Activated CD8-positive, alpha-beta memory T cell treated with anti-CD3 and anti-CD28 coated beads, Interleukin-2, amount 10 ng/mL, durations not matched to agents 7 days and 5 days (primary cell): ENCODE data around the gene PHOSPHO1. TPM values are rescaled to one million over a fixed set of nuclear protein-coding genes. Genes with fewer than 3 reads are reported as not detected.

ENCODE experiments used
- ATAC-seq: fragments of 150-1000 bp; cut with Tn5 transposase; one replicate; pipeline ENCODE4 v1.10.0; 2021; ENCODE audit warnings: moderate library complexity
- CTCF ChIA-PET: fragments of 350-600 bp; sonication (Branson Sonifier 250); formaldehyde crosslinking; loops from one replicate; lab custom pipeline; 2021; ENCODE audit warnings: antibody characterized with exemption; lab: Charles Lee
- DNase-seq: peaks from one replicate; pipeline ENCODE4 v3.0.0-alpha.2; 2020
- H3K27ac Mint-ChIP-seq: one replicate; pipeline ENCODE4 v1.8.0; 2021; ENCODE audit warnings: mild to moderate bottlenecking, mixed read lengths
- H3K27me3 Mint-ChIP-seq: one replicate; pipeline ENCODE4 v1.8.0; 2021; ENCODE audit warnings: mixed read lengths
- H3K36me3 Mint-ChIP-seq: one replicate; pipeline ENCODE4 v1.8.0; 2021; ENCODE audit warnings: mild to moderate bottlenecking, mixed read lengths
- H3K4me1 Mint-ChIP-seq: one replicate; pipeline ENCODE4 v1.8.0; 2021; ENCODE audit warnings: mixed read lengths
- H3K4me3 Mint-ChIP-seq: one replicate; pipeline ENCODE4 v1.8.0; 2021; ENCODE audit warnings: mild to moderate bottlenecking, moderate library complexity, mixed read lengths
- H3K9me3 Mint-ChIP-seq: one replicate; pipeline ENCODE4 v1.8.0; 2022; ENCODE audit warnings: low read depth, mixed read lengths
- total RNA-seq, 2 experiments: library from RNA; stranded (reverse); gene quantifications; one replicate each; pipeline ENCODE4 v1.2.3, GENCODE V29; 2021

Gene PHOSPHO1
- total RNA-seq, 2 experiments from 2014 or later, result not detected

DNA sequence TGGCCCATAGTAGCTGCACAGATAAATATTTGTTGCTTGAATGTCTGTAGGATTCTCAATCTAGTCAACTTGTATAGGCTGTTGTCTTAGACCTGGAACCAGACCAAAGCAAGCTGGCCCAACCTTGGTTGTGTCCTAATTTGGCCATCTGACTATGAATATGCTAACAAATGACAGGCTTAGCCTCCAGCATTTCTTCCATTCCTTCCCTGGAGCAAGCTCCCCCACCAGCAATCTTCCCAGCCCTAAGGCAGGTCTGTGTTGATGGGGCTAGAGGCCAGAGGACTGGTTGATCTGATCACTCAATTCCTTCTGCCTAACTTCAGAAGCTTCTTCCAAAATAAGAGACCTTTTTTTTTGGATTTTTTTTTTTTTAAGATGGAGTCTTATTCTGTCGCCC lies 9.4 kb upstream of the PHOSPHO1 start:
- DNase-seq, result no peak
- H3K4me1 Mint-ChIP-seq, result peaks cover 7% of the 10 kb centered on the region
- ATAC-seq, result no peak
- peaks cover 4% of the 10 kb centered on the region for H3K27me3 Mint-ChIP-seq
- H3K36me3 Mint-ChIP-seq, result no peaks in the 10 kb centered on the region
- H3K4me3 Mint-ChIP-seq, result no peak overlapping the region
- no peaks in the 10 kb centered on the region for H3K9me3 Mint-ChIP-seq
- CTCF ChIA-PET, result interaction anchor here (0.7 to 3.0 kb wide), 7 partner anchors 9 to 128 kb away, joined by 3 to 9 read pairs (median 3); partner anchors contain the start of gene PHOSPHO1
- H3K27ac Mint-ChIP-seq, result no peak overlapping the region

DNA sequence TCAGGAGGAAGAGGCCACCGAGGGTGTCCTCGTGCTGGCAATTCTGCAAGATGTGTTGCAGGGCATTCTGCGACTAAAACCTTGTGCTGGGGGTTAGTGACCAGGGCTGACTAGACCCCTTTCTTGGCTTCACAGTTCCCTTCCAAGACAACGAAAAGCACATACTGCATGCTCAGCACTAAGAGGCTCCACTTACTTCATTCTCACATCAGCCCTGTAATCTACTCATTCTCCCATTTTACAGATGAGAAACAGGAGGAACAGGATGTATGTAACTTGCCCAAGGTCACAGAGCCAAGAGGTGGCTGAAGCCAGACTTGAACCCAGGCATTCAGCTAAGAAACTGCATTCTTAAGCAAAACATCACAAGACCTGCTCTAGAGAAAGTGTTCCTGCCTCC lies 5.3 kb upstream of the PHOSPHO1 start:
- Mint-ChIP-seq H3K9me3 (no peaks in the 10 kb centered on the region), H3K27ac (no peak overlapping the region), H3K27me3 (peaks cover 23% of the 10 kb centered on the region), H3K4me3 (no peak overlapping the region), H3K4me1 (peaks cover 19% of the 10 kb centered on the region), H3K36me3 (no peaks in the 10 kb centered on the region)
- DNase-seq, result no peak
- CTCF ChIA-PET, result interaction anchor here (0.6 to 2.6 kb wide), 4 partner anchors 9 to 1018 kb away, joined by 3 to 10 read pairs (median 4); no protein-coding TSS in a partner anchor
- ATAC-seq, result no peak

DNA sequence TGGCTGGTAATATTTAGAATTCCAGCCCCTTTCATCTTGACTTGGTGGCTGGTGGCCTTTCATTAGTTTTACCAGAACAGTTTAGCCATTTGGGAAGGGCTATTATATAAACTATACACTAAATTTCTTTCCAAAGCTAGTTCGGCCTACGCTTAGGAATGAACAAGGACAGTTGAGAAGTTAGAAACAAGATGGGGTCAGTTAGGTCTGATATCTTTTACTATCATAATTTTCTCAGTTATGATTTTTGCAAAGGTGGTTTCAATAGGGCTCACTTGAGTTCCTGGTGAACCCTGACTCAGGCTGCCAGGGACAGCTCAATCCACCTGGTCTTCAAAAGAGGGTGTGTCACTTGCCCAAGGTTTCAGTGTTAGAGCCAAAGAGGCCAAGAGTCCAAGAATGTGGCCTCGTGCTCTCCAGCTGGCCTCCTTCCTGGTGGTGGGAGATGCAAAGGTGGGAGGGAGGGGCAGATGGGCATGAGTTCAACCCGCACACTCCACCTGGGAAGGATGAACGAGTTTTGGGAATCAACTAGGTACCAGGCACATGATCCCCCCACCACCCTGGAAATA lies 4.0 kb upstream of the PHOSPHO1 start:
- Mint-ChIP-seq H3K27ac (no peak overlapping the region), H3K4me3 (no peak overlapping the region), H3K27me3 (peaks cover 26% of the 10 kb centered on the region), H3K9me3 (no peaks in the 10 kb centered on the region), H3K36me3 (no peaks in the 10 kb centered on the region), H3K4me1 (peaks cover 20% of the 10 kb centered on the region)
- CTCF ChIA-PET, result interaction anchor here (2.6 kb wide), 1 partner anchor 55 kb away, joined by 10 read pairs; no protein-coding TSS in a partner anchor
- DNase-seq (no peak), ATAC-seq (no peak)

DNA sequence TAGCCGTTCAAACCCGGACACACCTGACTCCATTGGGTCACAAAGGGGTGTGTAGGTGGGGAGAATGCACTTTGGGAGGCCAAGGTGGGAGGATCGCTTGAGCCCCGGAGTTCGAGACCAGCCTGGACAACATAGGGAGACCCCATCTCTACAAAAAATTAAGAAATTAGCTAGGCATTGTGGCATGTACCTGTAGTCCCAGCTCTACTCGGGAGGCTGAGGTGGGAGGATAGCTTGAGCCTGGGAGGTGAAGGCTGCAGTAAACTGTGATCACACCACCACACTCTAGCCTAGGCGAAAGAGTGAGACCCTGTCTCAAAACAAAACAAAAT lies 942 bp upstream of the PHOSPHO1 start:
- DNase-seq, result no peak
- Mint-ChIP-seq H3K36me3 (no peaks in the 10 kb centered on the region), H3K4me1 (peaks cover 33% of the 10 kb centered on the region), H3K27me3 (peaks cover 34% of the 10 kb centered on the region), H3K9me3 (no peaks in the 10 kb centered on the region), H3K4me3 (peak overlapping the region; percentile 62), H3K27ac (no peak overlapping the region)
- no peak for ATAC-seq
- CTCF ChIA-PET, result interaction anchor here (1.3 to 9.4 kb wide), 3 partner anchors 29 to 51 kb away, joined by 3 to 176 read pairs (median 132); no protein-coding TSS in a partner anchor

DNA sequence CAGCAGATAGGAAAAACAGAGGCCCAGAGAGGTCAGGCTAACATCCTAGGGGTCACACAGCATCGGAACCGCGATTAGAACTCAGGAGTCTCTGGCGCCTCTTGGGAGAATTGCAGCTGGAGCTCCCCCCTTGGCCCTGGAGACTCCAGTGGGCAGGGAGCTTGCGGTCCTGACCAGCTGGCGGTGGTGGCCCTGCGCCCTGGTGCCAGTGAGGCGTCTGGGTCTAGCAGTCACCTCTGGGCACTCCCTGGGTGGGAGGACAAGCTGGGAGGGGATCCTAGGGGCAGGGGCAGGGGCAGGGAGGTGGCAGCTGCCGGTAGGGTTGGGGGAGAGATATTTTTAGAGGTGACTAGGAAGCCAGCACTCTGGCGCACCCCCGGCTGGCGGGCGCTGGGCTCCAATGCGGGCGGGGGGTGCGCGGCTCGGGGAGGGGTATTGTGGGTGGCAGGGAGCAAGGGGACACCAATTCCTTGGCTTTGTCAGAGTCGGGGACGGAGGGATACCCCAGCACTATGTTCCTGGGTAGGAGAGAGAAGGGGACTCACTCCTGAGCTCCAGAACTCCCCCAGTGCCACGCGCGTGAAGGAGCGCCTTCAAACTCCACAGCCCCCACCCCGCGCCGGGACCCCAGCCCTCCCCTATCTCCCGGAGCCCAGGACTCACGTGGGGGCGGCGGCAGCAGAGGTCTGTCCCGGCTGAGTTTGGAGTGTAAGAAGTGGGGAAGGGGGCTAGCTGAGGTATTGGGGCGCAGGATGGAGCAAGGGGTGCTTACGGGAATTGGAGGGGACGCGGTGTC lies 584 bp downstream of the PHOSPHO1 start:
- Mint-ChIP-seq H3K9me3 (no peaks in the 10 kb centered on the region), H3K27ac (no peak overlapping the region), H3K36me3 (no peaks in the 10 kb centered on the region), H3K4me1 (peaks cover 31% of the 10 kb centered on the region), H3K27me3 (peaks cover 29% of the 10 kb centered on the region), H3K4me3 (peak overlapping the region; percentile 62)
- DNase-seq (no peak), ATAC-seq (peak; percentile 24)
- CTCF ChIA-PET, result interaction anchor here (1.0 to 9.4 kb wide), 7 partner anchors 10 to 197 kb away, joined by 3 to 176 read pairs (median 4); no protein-coding TSS in a partner anchor

DNA sequence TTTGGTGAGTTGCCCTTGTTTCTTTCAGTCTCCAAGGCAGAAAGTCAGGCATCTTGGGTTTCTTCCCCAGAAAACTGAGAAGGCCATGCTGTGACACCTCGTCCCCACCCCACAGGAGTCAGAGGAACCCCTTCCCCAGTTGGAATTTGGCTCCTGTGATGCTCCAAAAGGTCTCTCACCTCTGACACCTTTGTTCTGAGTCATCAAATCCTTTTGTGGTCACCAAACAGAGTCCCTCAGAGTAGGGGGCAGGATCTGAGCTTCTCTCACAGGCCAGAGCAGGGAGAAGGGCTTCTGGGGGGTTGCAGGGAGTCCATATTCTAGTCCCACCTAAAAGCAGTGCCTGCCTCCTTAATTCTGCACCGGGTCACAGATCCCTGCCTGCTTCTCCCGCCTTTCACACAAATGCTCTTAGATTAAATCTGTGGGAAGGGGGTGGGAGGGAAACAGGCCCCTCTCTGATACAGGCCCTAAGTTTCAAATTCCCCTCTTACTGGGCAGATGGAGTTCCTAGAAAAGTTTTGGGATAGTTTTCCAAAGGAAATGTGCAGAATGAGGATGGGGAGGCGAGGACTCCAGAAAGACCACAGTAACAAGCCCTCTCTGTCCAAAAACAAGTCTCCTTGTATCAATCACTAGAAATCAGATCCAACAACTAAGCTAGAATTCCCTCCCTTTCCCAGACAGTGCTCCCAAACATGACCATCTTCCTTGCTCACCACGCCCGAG lies 1.3 kb downstream of the PHOSPHO1 start:
- H3K4me1 Mint-ChIP-seq, result peaks cover 34% of the 10 kb centered on the region
- H3K27me3 Mint-ChIP-seq, result peaks cover 29% of the 10 kb centered on the region
- no peak for DNase-seq
- CTCF ChIA-PET, result interaction anchor here (1.3 to 9.4 kb wide), 7 partner anchors 10 to 197 kb away, joined by 3 to 176 read pairs (median 8); partner anchors contain the start of genes ABI3 and GNGT2
- no peaks in the 10 kb centered on the region for H3K9me3 Mint-ChIP-seq
- no peaks in the 10 kb centered on the region for H3K36me3 Mint-ChIP-seq
- ATAC-seq, result no peak
- H3K27ac Mint-ChIP-seq, result no peak overlapping the region
- H3K4me3 Mint-ChIP-seq, result no peak overlapping the region

DNA sequence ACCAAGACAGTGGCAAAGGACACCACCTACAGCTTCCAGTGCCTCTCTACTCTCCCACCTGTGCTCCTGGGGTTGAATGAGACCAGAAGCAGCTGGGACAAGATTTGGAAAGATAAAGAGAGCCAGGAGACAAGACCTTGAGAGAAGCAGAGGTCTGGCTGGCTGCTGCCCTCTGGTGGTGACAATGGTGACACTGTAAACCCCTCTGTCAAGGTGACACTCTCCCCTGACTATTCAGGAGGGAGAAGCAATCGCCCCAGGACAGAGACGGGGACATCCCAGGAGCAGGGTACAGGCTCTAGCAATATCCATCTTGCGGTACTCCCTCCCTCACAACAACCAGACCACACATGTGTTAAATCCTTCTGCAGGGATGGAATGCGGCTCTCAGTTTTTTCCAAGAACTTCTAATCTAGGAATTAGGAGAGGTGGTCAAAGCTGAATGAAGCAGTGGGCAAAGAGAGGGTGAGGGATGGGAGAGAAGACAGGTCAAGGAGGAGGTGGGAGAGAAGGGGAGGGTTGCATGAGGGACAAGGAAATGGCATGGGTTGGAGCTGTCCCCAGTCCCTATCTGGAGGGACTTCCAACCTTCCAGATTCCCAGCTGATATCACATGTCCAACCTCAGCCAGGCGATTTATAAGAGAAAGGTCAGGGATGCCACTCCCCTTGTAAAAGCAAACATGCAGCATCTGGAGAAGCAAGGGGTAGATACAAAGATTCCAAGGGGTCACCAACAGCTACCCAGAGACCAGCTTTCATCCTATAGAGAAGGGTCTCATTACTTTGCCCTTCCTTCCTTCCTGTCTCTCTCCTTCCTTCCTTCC lies 2.9 kb downstream of the PHOSPHO1 start:
- no peaks in the 10 kb centered on the region for H3K9me3 Mint-ChIP-seq
- ATAC-seq (peak; percentile 40), DNase-seq (peak; percentile 86)
- peaks cover 22% of the 10 kb centered on the region for H3K27me3 Mint-ChIP-seq
- no peak overlapping the region for H3K4me3 Mint-ChIP-seq
- CTCF ChIA-PET, result interaction anchor here (0.8 to 9.4 kb wide), 16 partner anchors 9 to 330 kb away, joined by 3 to 176 read pairs (median 6); partner anchors contain the start of genes ABI3 and GNGT2
- H3K36me3 Mint-ChIP-seq, result peaks cover 7% of the 10 kb centered on the region
- no peak overlapping the region for H3K27ac Mint-ChIP-seq
- H3K4me1 Mint-ChIP-seq, result peaks cover 50% of the 10 kb centered on the region

DNA sequence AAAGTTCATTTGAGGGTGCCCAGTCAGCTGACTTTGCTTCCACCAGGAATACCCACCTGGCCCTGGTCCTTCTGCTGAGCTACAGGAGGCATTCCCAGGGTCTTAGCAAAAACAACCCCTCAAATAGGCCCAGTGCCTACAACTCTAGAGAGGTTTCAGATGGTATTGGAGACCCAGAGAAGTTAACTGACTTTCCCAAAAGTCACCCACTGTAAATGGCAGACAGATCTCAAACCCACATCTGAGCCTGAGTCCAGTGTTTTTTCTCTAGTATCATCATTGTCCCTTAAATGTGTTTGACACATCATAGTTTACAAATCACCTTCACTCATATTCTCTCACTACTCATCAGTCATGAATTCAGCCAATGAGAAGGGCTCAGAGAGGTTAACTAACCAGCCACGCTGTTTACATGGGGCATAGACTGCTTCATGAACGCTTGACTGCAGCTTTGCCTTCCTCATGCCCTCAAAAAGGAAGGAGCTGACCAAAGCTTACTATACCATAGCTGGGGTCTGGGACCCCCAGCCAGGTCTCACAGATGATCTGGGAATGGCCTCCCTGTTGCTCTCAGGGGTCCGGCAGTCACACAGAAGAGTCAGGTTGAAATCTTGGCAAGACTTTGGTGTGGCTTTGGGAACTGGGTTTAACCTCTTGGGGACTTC lies 3.7 kb downstream of the PHOSPHO1 start:
- CTCF ChIA-PET, result interaction anchor here (1.0 to 9.4 kb wide), 14 partner anchors 9 to 331 kb away, joined by 3 to 176 read pairs (median 6); partner anchors contain the start of genes ABI3 and GNGT2
- Mint-ChIP-seq H3K9me3 (no peaks in the 10 kb centered on the region), H3K4me1 (peaks cover 57% of the 10 kb centered on the region), H3K27me3 (peaks cover 19% of the 10 kb centered on the region), H3K27ac (no peak overlapping the region), H3K36me3 (peaks cover 13% of the 10 kb centered on the region), H3K4me3 (no peak overlapping the region)
- ATAC-seq (no peak), DNase-seq (no peak)

DNA sequence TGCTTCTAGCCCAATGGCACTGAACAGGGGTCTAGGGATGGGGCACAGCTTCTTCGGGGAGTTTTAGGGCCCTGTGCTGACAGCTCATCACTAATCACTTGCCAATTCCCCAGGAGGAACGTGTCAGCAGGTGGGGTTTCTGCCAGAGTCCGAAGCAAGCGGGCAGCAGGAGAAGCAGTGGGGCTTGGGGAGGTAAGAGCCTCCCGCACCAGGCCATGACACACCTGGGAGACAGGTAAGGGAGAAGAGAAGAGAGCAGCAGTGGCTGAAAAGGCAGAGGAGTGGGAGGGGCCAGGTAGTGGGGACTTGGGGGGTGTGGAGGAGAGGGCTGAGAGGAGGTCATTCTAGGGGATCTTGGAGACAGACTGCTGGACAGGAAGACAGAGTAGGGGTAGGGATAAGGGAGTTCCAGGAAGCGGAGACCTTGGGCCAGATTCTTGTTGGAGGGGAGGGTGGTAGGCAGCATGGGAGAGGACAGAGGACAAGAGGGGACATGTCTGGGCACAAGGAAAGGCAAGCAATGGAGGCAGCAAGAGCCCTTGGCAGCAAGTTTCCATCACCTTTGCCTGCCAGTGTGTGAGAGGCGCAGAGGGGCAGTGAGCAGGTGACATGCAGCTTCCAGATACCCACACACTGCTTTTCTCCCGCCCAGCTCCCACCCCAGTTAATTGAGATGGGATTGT lies 4.9 kb downstream of the PHOSPHO1 start:
- peaks cover 53% of the 10 kb centered on the region for H3K4me1 Mint-ChIP-seq
- H3K36me3 Mint-ChIP-seq, result peaks cover 19% of the 10 kb centered on the region
- DNase-seq, result no peak
- H3K27ac Mint-ChIP-seq, result no peak overlapping the region
- CTCF ChIA-PET, result interaction anchor here (1.0 to 9.4 kb wide), 10 partner anchors 9 to 193 kb away, joined by 3 to 176 read pairs (median 11); partner anchors contain the start of genes ABI3 and GNGT2
- H3K27me3 Mint-ChIP-seq, result peaks cover 11% of the 10 kb centered on the region
- H3K4me3 Mint-ChIP-seq, result no peak overlapping the region
- H3K9me3 Mint-ChIP-seq, result no peaks in the 10 kb centered on the region
- no peak for ATAC-seq

DNA sequence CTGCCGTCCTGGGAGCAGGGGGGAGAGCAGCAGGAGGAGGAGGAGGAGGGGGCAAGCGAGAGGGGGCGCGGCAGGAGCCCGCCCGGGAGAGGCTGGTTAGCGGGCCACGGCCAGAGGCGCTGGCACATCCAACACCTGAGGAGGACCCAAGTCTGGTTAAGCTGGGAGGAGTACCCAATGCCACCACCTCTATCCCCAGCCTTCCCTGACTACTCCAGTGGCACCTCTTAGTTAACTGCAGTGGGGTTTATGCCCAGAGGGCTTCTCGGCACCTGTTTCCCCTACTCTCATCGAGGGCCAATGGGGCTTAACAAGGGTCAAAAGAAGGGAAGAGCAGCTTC lies 5.6 kb downstream of the PHOSPHO1 start:
- CTCF ChIA-PET, result interaction anchor here (0.9 to 9.4 kb wide), 9 partner anchors 13 to 192 kb away, joined by 3 to 176 read pairs (median 4); partner anchors contain the start of genes ABI3 and GNGT2
- H3K36me3 Mint-ChIP-seq, result peaks cover 23% of the 10 kb centered on the region
- H3K9me3 Mint-ChIP-seq, result no peaks in the 10 kb centered on the region
- peak overlapping the region; percentile 31 for H3K4me3 Mint-ChIP-seq
- no peak for ATAC-seq
- H3K27ac Mint-ChIP-seq, result peak overlapping the region; percentile 52
- H3K4me1 Mint-ChIP-seq, result peaks cover 57% of the 10 kb centered on the region
- peaks cover 11% of the 10 kb centered on the region for H3K27me3 Mint-ChIP-seq
- no peak for DNase-seq

DNA sequence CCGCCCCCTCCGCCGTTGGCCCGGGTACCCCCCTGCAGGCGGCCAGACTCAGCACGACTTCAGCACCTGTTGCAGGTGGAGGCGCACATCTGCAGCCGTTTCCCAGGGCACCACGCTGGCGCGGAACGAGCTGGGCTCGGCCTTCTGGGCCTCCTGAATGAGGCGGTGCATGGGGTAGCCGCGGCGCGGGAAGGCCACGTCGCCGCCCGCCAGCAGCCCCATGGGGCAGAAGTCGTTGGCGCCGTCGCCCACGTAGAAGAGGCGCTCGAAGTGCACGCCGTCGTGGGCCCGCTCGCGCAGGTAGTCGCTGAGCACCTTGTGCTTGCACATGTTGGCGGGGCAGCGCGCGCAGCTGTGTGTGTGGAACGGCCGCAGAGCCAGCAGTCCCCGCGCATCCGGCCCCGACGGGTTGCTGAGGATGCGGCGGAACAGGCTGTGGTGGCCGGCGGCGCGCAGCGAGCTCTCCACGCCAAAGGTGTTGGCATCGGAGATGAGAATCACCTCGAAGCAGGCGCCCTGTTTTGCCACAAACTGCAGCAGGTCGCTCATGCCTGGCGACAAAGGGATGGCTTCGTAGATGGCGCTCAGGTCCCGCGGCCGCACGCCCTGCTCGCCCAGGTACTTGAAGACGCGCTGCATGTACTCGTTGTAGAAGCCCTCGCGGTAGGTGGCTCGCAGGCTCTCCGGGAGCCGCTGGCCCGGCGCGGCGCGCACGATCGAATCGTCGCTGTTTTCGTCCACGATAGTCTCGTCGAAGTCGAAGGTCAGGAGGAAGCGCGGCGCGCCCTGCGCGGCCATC lies 6.2 kb downstream of the PHOSPHO1 start:
- H3K4me1 Mint-ChIP-seq, result peaks cover 60% of the 10 kb centered on the region

More for the DNA sequence above, 6.2 kb downstream of the PHOSPHO1 start:
- H3K4me3 Mint-ChIP-seq, result peak overlapping the region; percentile 31
- CTCF ChIA-PET, result interaction anchor here (0.6 to 9.4 kb wide), 12 partner anchors 10 to 192 kb away, joined by 3 to 176 read pairs (median 3); partner anchors contain the start of genes ABI3 and GNGT2
- H3K36me3 Mint-ChIP-seq, result peaks cover 26% of the 10 kb centered on the region
- peaks cover 6% of the 10 kb centered on the region for H3K27me3 Mint-ChIP-seq
- peak; percentile 46 for ATAC-seq
- peak overlapping the region; percentile 52 for H3K27ac Mint-ChIP-seq
- peak; percentile 82 for DNase-seq
- no peaks in the 10 kb centered on the region for H3K9me3 Mint-ChIP-seq
